Liver (tissue), 9 donors: ENCODE results near the gene KIAA1217. TPM values are rescaled to one million over a fixed set of nuclear protein-coding genes. Genes with fewer than 3 reads are reported as not detected.

Experiments
- DNase-seq: peaks from one replicate; pipeline ENCODE4 v3.0.0-alpha.2; 2017; ENCODE audit warnings: low spot score
- H3K27ac ChIP-seq, 2 donors: one replicate each; pipeline ENCODE4 v1.7.0; 2013; ENCODE audit warnings: inconsistent platforms in 2 of 2, low read length in 2 of 2, control low read depth in 1 of 2, low read depth in 1 of 2, mild to moderate bottlenecking in 1 of 2
- H3K27me3 ChIP-seq, 4 donors: one replicate each; pipeline versions ENCODE4 v1.6.1 to v1.7.0; 2013; ENCODE audit warnings: low read length in 3 of 4, inconsistent platforms in 1 of 4, mild to moderate bottlenecking in 1 of 4, moderate library complexity in 1 of 4; ENCODE audit not compliant: control insufficient read depth in 4 of 4, insufficient read depth in 4 of 4
- H3K36me3 ChIP-seq, 4 donors: one replicate each; pipeline versions ENCODE4 v1.6.1 to v1.7.0; 2013; ENCODE audit warnings: low read length in 3 of 4, mild to moderate bottlenecking in 3 of 4, low read depth in 1 of 4, moderate library complexity in 1 of 4; ENCODE audit not compliant: control insufficient read depth in 4 of 4, insufficient read depth in 3 of 4
- H3K4me1 ChIP-seq, 4 donors: one replicate each; pipeline versions ENCODE4 v1.6.1 to v1.7.0; 2013; ENCODE audit warnings: low read length in 3 of 4, mild to moderate bottlenecking in 3 of 4, moderate library complexity in 1 of 4; ENCODE audit not compliant: control insufficient read depth in 4 of 4, insufficient read depth in 4 of 4
- H3K4me3 ChIP-seq, 3 donors: one replicate each; pipeline versions ENCODE4 v1.6.1 to v1.7.0; 2013; ENCODE audit warnings: low read length in 3 of 3, control low read depth in 1 of 3, low read depth in 1 of 3, mild to moderate bottlenecking in 1 of 3
- H3K9ac ChIP-seq, 2 donors: one replicate each; pipeline ENCODE4 v1.7.0; 2013; ENCODE audit warnings: low read length in 2 of 2, mild to moderate bottlenecking in 2 of 2, moderate library complexity in 2 of 2, control low read depth in 1 of 2, low read depth in 1 of 2
- H3K9me3 ChIP-seq, 4 donors: one replicate each; pipeline versions ENCODE4 v1.6.1 to v1.7.0; 2013; ENCODE audit warnings: low read length in 3 of 4; ENCODE audit not compliant: control insufficient read depth in 4 of 4
- EGR1 ChIP-seq, 2 donors: IDR thresholded peaks; 2 replicates each; pipeline ENCODE4 v1.6.1; 2016 to 2018; ENCODE audit warnings: antibody characterized with exemption in 2 of 2, low read depth in 2 of 2
- FOXA1 ChIP-seq: IDR thresholded peaks from 2 replicates; pipeline ENCODE4 v1.6.1; 2016; ENCODE audit warnings: antibody characterized with exemption
- FOXA2 ChIP-seq: IDR thresholded peaks from 2 replicates; pipeline ENCODE4 v1.6.1; 2016; ENCODE audit warnings: antibody characterized with exemption
- GABPA ChIP-seq, 2 donors: IDR thresholded peaks in 1 of 2; conservative IDR thresholded peaks in 1 of 2; 2 replicates each; pipeline ENCODE4 v1.6.1; 2016; ENCODE audit warnings: antibody characterized with exemption in 2 of 2, mild to moderate bottlenecking in 1 of 2, moderate library complexity in 1 of 2
- HNF4A ChIP-seq, 2 donors: conservative IDR thresholded peaks; 2 replicates each; pipeline ENCODE4 v1.6.1; 2016; ENCODE audit warnings: antibody characterized with exemption in 2 of 2, mild to moderate bottlenecking in 2 of 2
- HNF4G ChIP-seq: IDR thresholded peaks from 2 replicates; pipeline ENCODE4 v1.6.1; 2016; ENCODE audit warnings: antibody characterized with exemption
- JUND ChIP-seq, 2 donors: IDR thresholded peaks; 2 replicates each; pipeline ENCODE4 v1.6.1; 2016; ENCODE audit warnings: antibody characterized with exemption in 2 of 2
- NR2F2 ChIP-seq: IDR thresholded peaks from 2 replicates; pipeline ENCODE4 v1.6.1; 2016; ENCODE audit warnings: antibody characterized with exemption
- RAD21 ChIP-seq, 2 donors: IDR thresholded peaks; 2 replicates each; pipeline ENCODE4 v1.6.1; 2016; ENCODE audit warnings: antibody characterized with exemption in 2 of 2, mild to moderate bottlenecking in 2 of 2
- RXRA ChIP-seq, 2 donors: IDR thresholded peaks; 2 replicates each; pipeline ENCODE4 v1.6.1; 2017 to 2018; ENCODE audit warnings: antibody characterized with exemption in 2 of 2, mild to moderate bottlenecking in 1 of 2
- SP1 ChIP-seq: IDR thresholded peaks from 2 replicates; pipeline ENCODE4 v1.6.1; 2018; ENCODE audit warnings: antibody characterized with exemption, mild to moderate bottlenecking
- TAF1 ChIP-seq: conservative IDR thresholded peaks from 2 replicates; pipeline ENCODE4 v1.6.1; 2016; ENCODE audit warnings: antibody characterized with exemption, mild to moderate bottlenecking
- YY1 ChIP-seq: IDR thresholded peaks from 2 replicates; pipeline ENCODE4 v1.6.1; 2016; ENCODE audit warnings: antibody characterized with exemption, mild to moderate bottlenecking
- WGBS: extraction: QIAGEN DNeasy Blood & Tissue Kit; methylation state at CpG from one replicate; pipeline ENCODE4 v1.1.7; 2013; 5-methylcytosine and 5-hydroxymethylcytosine counted together
- polyA plus RNA-seq, 2 donors: library from polyadenylated mRNA; stranded (reverse) in 1 of 2; unstranded in 1 of 2; fragments of 200-250 nt in 1 of 2; fragments of >200 nt in 1 of 2; fragmentation: Nextera tagmentation in 1 of 2; extraction: Ambion mirVana in 1 of 2; gene quantifications; one replicate each; pipeline versions ENCODE4 v1.2.1 to v1.2.3, GENCODE V29; 2013 to 2015
- total RNA-seq, 2 donors: library from RNA; depleted of rRNA; stranded (reverse); fragments of >200 nt; gene quantifications; one replicate each; pipeline ENCODE4 v1.2.3, GENCODE V29; 2014
- TF ChIP-seq, protein P1 (sequence below): fragments of 150-350 bp; IDR thresholded peaks from 2 replicates; pipeline ENCODE4 v1.5.1; 2017; ENCODE audit warnings: improper control_type of control experiment, low read depth, low read length; ENCODE audit not compliant: missing input control
- TF ChIP-seq, protein P2 (sequence below): IDR thresholded peaks from 2 replicates; pipeline ENCODE4 v1.6.1; 2016; ENCODE audit warnings: antibody characterized with exemption, mild to moderate bottlenecking
- TF ChIP-seq, protein P3 (sequence below): IDR thresholded peaks from 2 replicates; pipeline ENCODE4 v1.6.1; 2016; ENCODE audit warnings: antibody characterized with exemption
- TF ChIP-seq, protein P4 (sequence below): IDR thresholded peaks from 2 replicates; pipeline ENCODE4 v1.6.1; 2016; ENCODE audit warnings: antibody characterized with exemption
- donor health status: healthy.
- donor health status: healthy.
- donor health status: healthy.
- donor health status: healthy.
- donor health status: healthy.

The KIAA1217 gene
- total and polyA plus RNA-seq, 4 donors = 4.5 to 12.8 (median 6.8) TPM

DNA sequence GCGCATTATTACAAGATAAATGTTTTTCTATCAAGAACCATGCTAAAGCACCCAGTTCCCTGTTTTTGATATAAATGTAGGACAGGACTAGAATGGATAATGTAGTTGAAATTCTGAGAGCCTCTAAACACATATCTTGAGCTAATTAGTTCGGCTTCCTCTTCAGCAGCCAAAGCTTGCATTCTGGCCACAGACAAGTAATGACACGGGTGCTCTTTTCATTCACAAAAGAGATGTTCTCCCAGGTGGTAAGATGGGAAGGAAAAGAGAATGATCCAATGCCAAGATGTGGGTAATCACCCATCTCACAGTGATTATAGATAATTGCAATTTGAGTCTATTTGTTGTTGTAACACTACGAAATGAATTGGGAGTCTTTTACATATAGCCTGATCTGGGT lies 246.5 kb downstream of the KIAA1217 start (continued):
- TF ChIP-seq, protein P1, sequence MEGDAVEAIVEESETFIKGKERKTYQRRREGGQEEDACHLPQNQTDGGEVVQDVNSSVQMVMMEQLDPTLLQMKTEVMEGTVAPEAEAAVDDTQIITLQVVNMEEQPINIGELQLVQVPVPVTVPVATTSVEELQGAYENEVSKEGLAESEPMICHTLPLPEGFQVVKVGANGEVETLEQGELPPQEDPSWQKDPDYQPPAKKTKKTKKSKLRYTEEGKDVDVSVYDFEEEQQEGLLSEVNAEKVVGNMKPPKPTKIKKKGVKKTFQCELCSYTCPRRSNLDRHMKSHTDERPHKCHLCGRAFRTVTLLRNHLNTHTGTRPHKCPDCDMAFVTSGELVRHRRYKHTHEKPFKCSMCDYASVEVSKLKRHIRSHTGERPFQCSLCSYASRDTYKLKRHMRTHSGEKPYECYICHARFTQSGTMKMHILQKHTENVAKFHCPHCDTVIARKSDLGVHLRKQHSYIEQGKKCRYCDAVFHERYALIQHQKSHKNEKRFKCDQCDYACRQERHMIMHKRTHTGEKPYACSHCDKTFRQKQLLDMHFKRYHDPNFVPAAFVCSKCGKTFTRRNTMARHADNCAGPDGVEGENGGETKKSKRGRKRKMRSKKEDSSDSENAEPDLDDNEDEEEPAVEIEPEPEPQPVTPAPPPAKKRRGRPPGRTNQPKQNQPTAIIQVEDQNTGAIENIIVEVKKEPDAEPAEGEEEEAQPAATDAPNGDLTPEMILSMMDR = no peak

DNA sequence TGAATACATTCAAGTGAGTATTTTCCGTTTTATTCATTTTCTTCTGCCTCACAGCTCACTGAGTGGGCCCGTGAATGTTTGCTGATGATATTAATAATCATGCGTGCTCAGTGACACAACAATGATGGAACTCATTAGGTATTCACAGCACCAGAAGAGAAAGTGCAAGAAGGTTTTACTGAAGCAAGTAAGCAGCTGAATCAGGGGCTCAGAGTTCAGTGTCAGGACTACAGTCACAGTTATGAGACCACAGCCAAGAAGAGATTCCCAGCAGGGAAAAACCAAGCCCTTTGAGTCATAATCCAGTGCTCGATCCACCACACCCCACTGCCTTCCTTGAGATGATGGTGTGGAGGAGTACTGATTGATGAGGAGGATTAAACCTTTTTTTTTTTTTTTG lies 247.4 kb downstream of the KIAA1217 start:
- no peaks in the 10 kb centered on the region for H3K27me3 ChIP-seq
- no peak for DNase-seq
- no peak overlapping the region for H3K4me3 ChIP-seq
- peaks cover 0 to 9% (median 1%) of the 10 kb centered on the region in 4 donors for H3K4me1 ChIP-seq
- WGBS = 90% methylated on average over 4 of the region's 4 CpGs
- H3K27ac ChIP-seq = no peak overlapping the region
- TF ChIP-seq HNF4G = no peak
- TF ChIP-seq FOXA1 = no peak
- TF ChIP-seq, protein P2, sequence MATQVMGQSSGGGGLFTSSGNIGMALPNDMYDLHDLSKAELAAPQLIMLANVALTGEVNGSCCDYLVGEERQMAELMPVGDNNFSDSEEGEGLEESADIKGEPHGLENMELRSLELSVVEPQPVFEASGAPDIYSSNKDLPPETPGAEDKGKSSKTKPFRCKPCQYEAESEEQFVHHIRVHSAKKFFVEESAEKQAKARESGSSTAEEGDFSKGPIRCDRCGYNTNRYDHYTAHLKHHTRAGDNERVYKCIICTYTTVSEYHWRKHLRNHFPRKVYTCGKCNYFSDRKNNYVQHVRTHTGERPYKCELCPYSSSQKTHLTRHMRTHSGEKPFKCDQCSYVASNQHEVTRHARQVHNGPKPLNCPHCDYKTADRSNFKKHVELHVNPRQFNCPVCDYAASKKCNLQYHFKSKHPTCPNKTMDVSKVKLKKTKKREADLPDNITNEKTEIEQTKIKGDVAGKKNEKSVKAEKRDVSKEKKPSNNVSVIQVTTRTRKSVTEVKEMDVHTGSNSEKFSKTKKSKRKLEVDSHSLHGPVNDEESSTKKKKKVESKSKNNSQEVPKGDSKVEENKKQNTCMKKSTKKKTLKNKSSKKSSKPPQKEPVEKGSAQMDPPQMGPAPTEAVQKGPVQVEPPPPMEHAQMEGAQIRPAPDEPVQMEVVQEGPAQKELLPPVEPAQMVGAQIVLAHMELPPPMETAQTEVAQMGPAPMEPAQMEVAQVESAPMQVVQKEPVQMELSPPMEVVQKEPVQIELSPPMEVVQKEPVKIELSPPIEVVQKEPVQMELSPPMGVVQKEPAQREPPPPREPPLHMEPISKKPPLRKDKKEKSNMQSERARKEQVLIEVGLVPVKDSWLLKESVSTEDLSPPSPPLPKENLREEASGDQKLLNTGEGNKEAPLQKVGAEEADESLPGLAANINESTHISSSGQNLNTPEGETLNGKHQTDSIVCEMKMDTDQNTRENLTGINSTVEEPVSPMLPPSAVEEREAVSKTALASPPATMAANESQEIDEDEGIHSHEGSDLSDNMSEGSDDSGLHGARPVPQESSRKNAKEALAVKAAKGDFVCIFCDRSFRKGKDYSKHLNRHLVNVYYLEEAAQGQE = no peak
- TF ChIP-seq NR2F2 = no peak
- TF ChIP-seq JUND (IDR thresholded peaks at IDR 0.05) = no peak
- TF ChIP-seq RXRA (IDR thresholded peaks at IDR 0.05) = no peak
- TF ChIP-seq, protein P1 = no peak
- TF ChIP-seq HNF4A (conservative IDR thresholded peaks at IDR 0.05) = no peak
- TF ChIP-seq GABPA (IDR thresholded peaks at IDR 0.05 in 1 of 2, conservative IDR thresholded peaks at IDR 0.05 in 1 of 2) = no peak
- TF ChIP-seq EGR1 (IDR thresholded peaks at IDR 0.05; ENCODE audit: low read depth in 2 of 2) = no peak
- no peak for TF ChIP-seq FOXA2
- TF ChIP-seq YY1 = no peak
- TF ChIP-seq TAF1 = no peak
- TF ChIP-seq RAD21 (IDR thresholded peaks at IDR 0.05) = no peak
- TF ChIP-seq, protein P3, sequence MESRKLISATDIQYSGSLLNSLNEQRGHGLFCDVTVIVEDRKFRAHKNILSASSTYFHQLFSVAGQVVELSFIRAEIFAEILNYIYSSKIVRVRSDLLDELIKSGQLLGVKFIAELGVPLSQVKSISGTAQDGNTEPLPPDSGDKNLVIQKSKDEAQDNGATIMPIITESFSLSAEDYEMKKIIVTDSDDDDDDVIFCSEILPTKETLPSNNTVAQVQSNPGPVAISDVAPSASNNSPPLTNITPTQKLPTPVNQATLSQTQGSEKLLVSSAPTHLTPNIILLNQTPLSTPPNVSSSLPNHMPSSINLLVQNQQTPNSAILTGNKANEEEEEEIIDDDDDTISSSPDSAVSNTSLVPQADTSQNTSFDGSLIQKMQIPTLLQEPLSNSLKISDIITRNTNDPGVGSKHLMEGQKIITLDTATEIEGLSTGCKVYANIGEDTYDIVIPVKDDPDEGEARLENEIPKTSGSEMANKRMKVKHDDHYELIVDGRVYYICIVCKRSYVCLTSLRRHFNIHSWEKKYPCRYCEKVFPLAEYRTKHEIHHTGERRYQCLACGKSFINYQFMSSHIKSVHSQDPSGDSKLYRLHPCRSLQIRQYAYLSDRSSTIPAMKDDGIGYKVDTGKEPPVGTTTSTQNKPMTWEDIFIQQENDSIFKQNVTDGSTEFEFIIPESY = no peak
- no peak for TF ChIP-seq SP1
- TF ChIP-seq, protein P4, sequence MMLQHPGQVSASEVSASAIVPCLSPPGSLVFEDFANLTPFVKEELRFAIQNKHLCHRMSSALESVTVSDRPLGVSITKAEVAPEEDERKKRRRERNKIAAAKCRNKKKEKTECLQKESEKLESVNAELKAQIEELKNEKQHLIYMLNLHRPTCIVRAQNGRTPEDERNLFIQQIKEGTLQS = no peak
- no peaks in the 10 kb centered on the region for H3K36me3 ChIP-seq
- no peaks in the 10 kb centered on the region for H3K9me3 ChIP-seq
- H3K9ac ChIP-seq = no peak overlapping the region
